Brain microvascular endothelial cell (primary cell): ENCODE measurements around the gene GLO1.
A peak's percentile ranks its signal among the peaks of the same experiment; 100 is the strongest.

Source experiments
- DNase-seq: peaks from one replicate; pipeline ENCODE4 v3.0.0-alpha.2; 2020
- H3K27ac ChIP-seq: fragments of 250-450 bp; sonication (Bioruptor Pico); 2 replicates; pipeline ENCODE4 v1.5.1; 2020; ENCODE audit warnings: mild to moderate bottlenecking, moderate library complexity
- H3K27me3 ChIP-seq: fragments of 250-450 bp; sonication (Bioruptor Pico); replicated peaks from 2 replicates; pipeline ENCODE4 v1.5.1; 2020; ENCODE audit warnings: mild to moderate bottlenecking
- H3K36me3 ChIP-seq: fragments of 250-450 bp; sonication (Bioruptor Pico); replicated peaks from 2 replicates; pipeline ENCODE4 v1.5.1; 2020; ENCODE audit warnings: mild to moderate bottlenecking
- H3K4me3 ChIP-seq: 2 replicates; pipeline ENCODE4 v1.5.1; 2011; ENCODE audit warnings: low read depth, mild to moderate bottlenecking, control low read depth, low read length, moderate library complexity
- in situ Hi-C: cut with HindIII; loops from 2 replicates; pipeline ENCODE4 v1.10.0; 2017; ENCODE audit warnings: low sequenced_read_pairs, low pct_ligation_motif_present
- TF ChIP-seq, protein P1 (sequence below): IDR thresholded peaks from 2 replicates; pipeline ENCODE4 v1.5.1; 2011; ENCODE audit warnings: low read depth, mild to moderate bottlenecking, moderate library complexity, low read length, control low read depth, inconsistent platforms; ENCODE audit errors: missing control alignments

GLO1 gene

DNA sequence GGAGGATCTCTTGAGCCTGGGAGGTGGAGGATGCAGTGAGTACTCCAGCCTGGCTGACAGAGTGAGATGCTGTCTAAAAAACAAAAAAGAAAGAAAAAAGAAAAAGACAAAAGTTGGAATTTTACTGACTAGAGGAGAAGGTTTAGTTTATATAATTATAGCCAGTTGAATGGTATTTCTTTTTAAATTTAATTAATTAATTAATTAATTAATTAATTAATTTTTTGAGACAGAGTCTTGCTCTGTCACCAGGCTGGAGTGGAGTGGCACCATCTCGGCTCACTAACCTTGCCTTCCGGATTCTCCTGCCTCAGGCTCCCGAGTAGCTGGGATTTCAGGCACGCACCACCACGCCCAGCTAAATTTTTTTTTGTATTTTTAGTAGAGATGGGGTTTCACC, 20.8 kb upstream of the GLO1 start:
- Histone ChIP-seq H3K4me3 (no peak overlapping the region), H3K27me3 (no peaks in the 10 kb centered on the region), H3K27ac (no peak overlapping the region), H3K36me3 (no peaks in the 10 kb centered on the region)
- in situ Hi-C loops = no loop called here
- no peak for DNase-seq
- TF ChIP-seq, protein P1, sequence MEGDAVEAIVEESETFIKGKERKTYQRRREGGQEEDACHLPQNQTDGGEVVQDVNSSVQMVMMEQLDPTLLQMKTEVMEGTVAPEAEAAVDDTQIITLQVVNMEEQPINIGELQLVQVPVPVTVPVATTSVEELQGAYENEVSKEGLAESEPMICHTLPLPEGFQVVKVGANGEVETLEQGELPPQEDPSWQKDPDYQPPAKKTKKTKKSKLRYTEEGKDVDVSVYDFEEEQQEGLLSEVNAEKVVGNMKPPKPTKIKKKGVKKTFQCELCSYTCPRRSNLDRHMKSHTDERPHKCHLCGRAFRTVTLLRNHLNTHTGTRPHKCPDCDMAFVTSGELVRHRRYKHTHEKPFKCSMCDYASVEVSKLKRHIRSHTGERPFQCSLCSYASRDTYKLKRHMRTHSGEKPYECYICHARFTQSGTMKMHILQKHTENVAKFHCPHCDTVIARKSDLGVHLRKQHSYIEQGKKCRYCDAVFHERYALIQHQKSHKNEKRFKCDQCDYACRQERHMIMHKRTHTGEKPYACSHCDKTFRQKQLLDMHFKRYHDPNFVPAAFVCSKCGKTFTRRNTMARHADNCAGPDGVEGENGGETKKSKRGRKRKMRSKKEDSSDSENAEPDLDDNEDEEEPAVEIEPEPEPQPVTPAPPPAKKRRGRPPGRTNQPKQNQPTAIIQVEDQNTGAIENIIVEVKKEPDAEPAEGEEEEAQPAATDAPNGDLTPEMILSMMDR = no peak

DNA sequence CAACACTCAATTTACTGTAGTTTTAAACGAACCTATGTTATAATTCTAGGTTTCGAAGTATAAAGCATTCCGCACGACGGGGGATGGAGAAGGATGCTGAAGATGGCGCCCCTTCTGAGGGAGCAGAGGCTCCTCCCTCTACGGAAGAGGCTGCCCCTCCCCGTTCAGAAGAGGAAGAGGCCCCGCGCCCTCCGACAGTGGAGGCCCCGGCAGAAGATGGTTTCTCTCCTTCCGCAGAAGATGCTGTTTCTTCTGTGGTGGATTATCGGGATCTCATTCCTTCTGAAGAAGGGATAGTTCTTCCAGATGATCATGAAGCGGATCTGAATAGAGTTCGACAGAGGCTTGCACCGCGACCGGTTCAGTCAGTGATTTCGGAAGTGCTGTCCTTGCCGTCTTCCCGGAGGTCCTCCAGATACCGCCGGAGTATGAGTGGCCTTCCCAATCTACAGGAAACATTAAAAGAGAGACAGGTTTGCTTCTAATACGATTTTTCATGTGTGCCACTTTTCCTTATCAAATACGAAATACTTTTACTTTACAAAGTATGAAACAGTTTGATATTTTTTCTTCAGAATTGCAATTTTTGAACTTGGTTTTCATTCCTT, 19.9 kb upstream of the GLO1 start:
- no peak overlapping the region for H3K4me3 ChIP-seq
- H3K27me3 ChIP-seq = no peaks in the 10 kb centered on the region
- in situ Hi-C loops = no loop called here
- DNase-seq = no peak
- TF ChIP-seq, protein P1 = no peak
- H3K27ac ChIP-seq = no peak overlapping the region
- no peaks in the 10 kb centered on the region for H3K36me3 ChIP-seq

DNA sequence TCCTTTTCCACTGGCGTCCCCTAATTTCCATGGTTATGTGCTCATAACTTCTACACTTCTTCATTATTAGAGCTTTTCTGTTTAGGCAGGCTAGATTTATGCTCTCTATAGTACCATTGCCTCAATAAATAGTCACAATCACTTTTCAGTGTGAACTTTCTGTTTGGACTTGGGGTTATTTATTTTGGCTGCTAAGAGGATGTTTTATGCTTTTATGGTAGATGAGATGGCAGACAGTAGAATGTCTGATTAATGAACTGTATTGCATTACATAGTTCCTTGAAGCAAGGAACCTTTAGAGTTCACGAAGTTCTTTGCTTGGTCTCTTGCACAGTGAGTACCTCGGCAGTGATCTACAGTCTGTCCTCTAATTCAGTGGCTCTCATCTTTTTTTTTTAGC, 19.1 kb upstream of the GLO1 start:
- no peak overlapping the region for H3K4me3 ChIP-seq
- TF ChIP-seq, protein P1 = no peak
- no peak for DNase-seq
- no peak overlapping the region for H3K27ac ChIP-seq
- in situ Hi-C loops = no loop called here
- no peaks in the 10 kb centered on the region for H3K36me3 ChIP-seq
- no peaks in the 10 kb centered on the region for H3K27me3 ChIP-seq

DNA sequence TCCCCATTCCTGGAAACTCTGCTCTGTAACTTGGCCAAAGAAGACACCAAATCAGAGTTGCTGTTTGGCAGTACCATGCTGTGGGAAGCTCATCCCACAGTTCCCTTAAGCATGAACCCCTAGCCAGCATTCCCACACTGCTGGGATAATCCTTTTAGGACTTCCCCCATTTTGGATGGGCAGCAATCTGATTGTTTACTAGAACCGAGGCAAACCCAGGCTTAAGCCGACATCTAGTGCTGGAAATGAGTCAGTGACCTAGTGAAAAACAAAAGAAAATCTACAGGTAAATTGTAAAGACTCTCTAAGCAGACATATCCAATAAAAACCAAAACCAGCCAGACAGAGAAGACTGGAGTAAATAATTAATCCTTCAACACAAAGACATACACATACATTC, 17.4 kb upstream of the GLO1 start:
- Histone ChIP-seq H3K27me3 (no peaks in the 10 kb centered on the region), H3K4me3 (no peak overlapping the region), H3K27ac (no peak overlapping the region), H3K36me3 (no peaks in the 10 kb centered on the region)
- no peak for DNase-seq
- TF ChIP-seq, protein P1 = peak; percentile 27
- in situ Hi-C loops = no loop called here

DNA sequence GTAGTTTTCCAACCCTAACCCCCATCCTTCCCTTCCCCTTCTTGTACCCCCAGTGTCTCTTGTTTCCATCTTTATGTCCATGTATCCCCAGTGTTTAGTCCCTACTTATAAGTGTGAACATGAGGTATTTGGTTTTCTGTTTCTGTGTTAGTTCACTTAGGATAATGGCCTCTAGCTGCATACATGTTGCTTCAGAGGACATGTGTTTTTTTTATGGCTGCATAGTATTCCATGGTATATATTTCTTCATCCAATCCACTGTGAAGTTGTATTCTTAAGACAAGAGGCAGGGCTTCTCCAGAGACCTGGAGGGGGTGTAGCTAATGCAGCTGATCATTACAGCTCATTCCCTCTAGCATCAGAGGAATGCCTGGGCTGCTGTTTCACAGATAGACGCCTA, 16.4 kb upstream of the GLO1 start:
- H3K27ac ChIP-seq = no peak overlapping the region
- TF ChIP-seq, protein P1 = no peak
- in situ Hi-C loops = no loop called here
- H3K4me3 ChIP-seq = no peak overlapping the region
- no peaks in the 10 kb centered on the region for H3K27me3 ChIP-seq
- no peaks in the 10 kb centered on the region for H3K36me3 ChIP-seq
- no peak for DNase-seq

DNA sequence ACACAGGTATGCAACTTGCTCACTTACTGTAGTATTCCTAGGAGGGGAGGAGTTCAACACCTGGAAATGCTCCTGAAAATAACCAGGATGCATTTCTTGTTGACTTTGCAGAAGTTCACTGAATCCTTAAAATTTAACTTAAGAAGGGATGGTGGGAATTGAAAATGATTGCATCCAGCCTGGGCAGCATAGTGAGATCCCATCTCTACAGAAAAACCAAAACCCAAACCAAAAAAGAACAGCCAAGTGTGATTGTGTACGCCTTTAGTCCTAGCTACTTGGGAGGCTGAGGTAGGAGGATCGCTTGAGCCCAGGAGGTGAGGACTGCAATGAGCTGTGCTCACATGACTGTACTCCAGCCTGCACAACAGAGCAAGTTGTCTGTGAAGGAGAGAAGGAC, 13.9 kb upstream of the GLO1 start:
- H3K4me3 ChIP-seq = no peak overlapping the region
- no peaks in the 10 kb centered on the region for H3K36me3 ChIP-seq
- no peaks in the 10 kb centered on the region for H3K27me3 ChIP-seq
- in situ Hi-C loops = no loop called here
- TF ChIP-seq, protein P1 = no peak
- no peak overlapping the region for H3K27ac ChIP-seq
- no peak for DNase-seq
